ENCODE measurements around the gene TMPRSS13. TPM values are rescaled to one million over a fixed set of nuclear protein-coding genes. Genes with fewer than 3 reads are reported as not detected.

Gene TMPRSS13
- total RNA-seq, 1 experiment from 2014 or later = 53.1 TPM

- Mint-ChIP-seq H3K4me3 (ENCODE audit: unreplicated experiment) (no peak overlapping the region), H3K27me3 (ENCODE audit: insufficient read depth, unreplicated experiment) (peaks cover 30% of the 10 kb centered on the region), H3K4me1 (ENCODE audit: low read depth, unreplicated experiment) (no peaks in the 10 kb centered on the region), H3K9me3 (ENCODE audit: unreplicated experiment) (peaks cover 9% of the 10 kb centered on the region), H3K36me3 (ENCODE audit: insufficient read depth, unreplicated experiment) (no peaks in the 10 kb centered on the region), H3K27ac (ENCODE audit: unreplicated experiment) (no peak overlapping the region)
- ChIA-PET POLR2A (no interaction called here), CTCF (no interaction called here)
- Histone ChIP-seq H3K27me3 (replicated peaks; ENCODE audit: control insufficient read depth, insufficient read depth, low read length) (peaks cover 2% of the 10 kb centered on the region; the same call in 1 of the 2 replicates), H3K9me3 (peaks cover 6% of the 10 kb centered on the region; the same call in 1 of the 2 replicates), H3K4me3 (ENCODE audit: low read depth, low read length) (no peak overlapping the region), H3K36me3 (ENCODE audit: control insufficient read depth, insufficient read depth, low read length) (no peaks in the 10 kb centered on the region), H3K4me1 (no peaks in the 10 kb centered on the region)
- intact Hi-C loops (cut with micrococcal nuclease; ENCODE audit: unreplicated experiment) = no loop called here
- TF ChIP-seq CTCF (IDR thresholded peaks at IDR 0.05; ENCODE audit: insufficient read depth in 1 of 2, low read depth in 1 of 2, low read length in 1 of 2, severe bottlenecking in 1 of 2, unreplicated experiment in 1 of 2) = no peak
- no TSS peak for BruUV-seq (replicated peaks)
- DNase-seq = no peak
These were observed 29.7 kb upstream of the TMPRSS13 start for GRCh38 chr11:117958949-117959348.

- Histone ChIP-seq H3K36me3 (ENCODE audit: control insufficient read depth, insufficient read depth, low read length) (no peaks in the 10 kb centered on the region), H3K9me3 (peaks cover 6% of the 10 kb centered on the region; the same call in 1 of the 2 replicates), H3K4me3 (ENCODE audit: low read depth, low read length) (no peak overlapping the region), H3K27me3 (replicated peaks; ENCODE audit: control insufficient read depth, insufficient read depth, low read length) (peaks cover 2% of the 10 kb centered on the region; the same call in 1 of the 2 replicates), H3K4me1 (no peaks in the 10 kb centered on the region)
- Mint-ChIP-seq H3K36me3 (ENCODE audit: insufficient read depth, unreplicated experiment) (no peaks in the 10 kb centered on the region), H3K4me1 (ENCODE audit: low read depth, unreplicated experiment) (peaks cover 7% of the 10 kb centered on the region), H3K9me3 (ENCODE audit: unreplicated experiment) (peaks cover 9% of the 10 kb centered on the region), H3K27me3 (ENCODE audit: insufficient read depth, unreplicated experiment) (peaks cover 7% of the 10 kb centered on the region), H3K4me3 (ENCODE audit: unreplicated experiment) (no peak overlapping the region), H3K27ac (ENCODE audit: unreplicated experiment) (no peak overlapping the region)
- no peak for DNase-seq
- ChIA-PET CTCF (interaction anchor here (0.5 to 1.3 kb wide), 3 partner anchors 32 to 148 kb away, joined by 3 to 4 read pairs (median 3); no protein-coding TSS in a partner anchor), POLR2A (no interaction called here)
- intact Hi-C loops (cut with micrococcal nuclease; ENCODE audit: unreplicated experiment) = no loop called here
- BruUV-seq (replicated peaks) = no TSS peak
- TF ChIP-seq CTCF (IDR thresholded peaks at IDR 0.05; ENCODE audit: insufficient read depth in 1 of 2, low read depth in 1 of 2, low read length in 1 of 2, severe bottlenecking in 1 of 2, unreplicated experiment in 1 of 2) = no peak
These were observed 23.9 kb upstream of the TMPRSS13 start for GRCh38 chr11:117953024-117953671.

- peaks cover 4% of the 10 kb centered on the region for H3K4me1 ChIP-seq
- no peaks in the 10 kb centered on the region for H3K9me3 Mint-ChIP-seq (ENCODE audit: unreplicated experiment)
- H3K9me3 ChIP-seq = no peaks in the 10 kb centered on the region
- H3K27ac Mint-ChIP-seq (ENCODE audit: unreplicated experiment) = no peak overlapping the region
- no peak overlapping the region for H3K4me3 ChIP-seq (ENCODE audit: low read depth, low read length)
- H3K36me3 Mint-ChIP-seq (ENCODE audit: insufficient read depth, unreplicated experiment) = no peaks in the 10 kb centered on the region
- POLR2A ChIA-PET = no interaction called here
- no peak overlapping the region for H3K4me3 Mint-ChIP-seq (ENCODE audit: unreplicated experiment)
- CTCF ChIA-PET = interaction anchor here (0.6 to 3.7 kb wide), 15 partner anchors 9 to 413 kb away, joined by 3 to 36 read pairs (median 4); partner anchors contain the start of gene FXYD2
- peaks cover 16% of the 10 kb centered on the region for H3K4me1 Mint-ChIP-seq (ENCODE audit: low read depth, unreplicated experiment)
- no peaks in the 10 kb centered on the region for H3K27me3 ChIP-seq (replicated peaks; ENCODE audit: control insufficient read depth, insufficient read depth, low read length)
- DNase-seq = no peak
- no peaks in the 10 kb centered on the region for H3K36me3 ChIP-seq (ENCODE audit: control insufficient read depth, insufficient read depth, low read length)
- BruUV-seq (replicated peaks) = no TSS peak
- peaks cover 3% of the 10 kb centered on the region for H3K27me3 Mint-ChIP-seq (ENCODE audit: insufficient read depth, unreplicated experiment)
- no peak for TF ChIP-seq CTCF (IDR thresholded peaks at IDR 0.05; ENCODE audit: insufficient read depth in 1 of 2, low read depth in 1 of 2, low read length in 1 of 2, severe bottlenecking in 1 of 2, unreplicated experiment in 1 of 2)
- intact Hi-C loops (cut with micrococcal nuclease; ENCODE audit: unreplicated experiment) = loop anchor here (1.0 kb wide), 1 partner anchor 102 kb away; no protein-coding TSS in a partner anchor
These were observed 22.1 kb upstream of the TMPRSS13 start for GRCh38 chr11:117950993-117951961.

Measured in Caco-2 (cell line).